Colonic mucosa (tissue), 4 donors: ENCODE measurements around the gene SNAP23. TPM values are rescaled to one million over a fixed set of nuclear protein-coding genes. Genes with fewer than 3 reads are reported as not detected.

ENCODE experiments used
- DNase-seq: peaks from one replicate; pipeline ENCODE4 v3.0.0-alpha.2; 2020
- H3K27ac ChIP-seq: fragments of 200-600 bp; one replicate; pipeline ENCODE4 v1.8.0; 2021
- H3K27me3 ChIP-seq: fragments of 200-600 bp; one replicate; pipeline ENCODE4 v1.8.0; 2021
- H3K36me3 ChIP-seq: fragments of 200-600 bp; one replicate; pipeline ENCODE4 v1.8.0; 2021
- H3K4me1 ChIP-seq: fragments of 200-600 bp; one replicate; pipeline ENCODE4 v1.8.0; 2021; ENCODE audit warnings: mild to moderate bottlenecking
- H3K4me3 ChIP-seq: fragments of 200-600 bp; one replicate; pipeline ENCODE4 v1.8.0; 2021
- H3K9ac ChIP-seq, 2 donors: one replicate each; pipeline ENCODE4 v1.7.0; 2013; ENCODE audit warnings: control low read depth in 2 of 2, low read depth in 2 of 2, low read length in 2 of 2
- H3K9me3 ChIP-seq: fragments of 200-600 bp; one replicate; pipeline ENCODE4 v1.8.0; 2021
- CTCF ChIP-seq: fragments of 200-600 bp; IDR thresholded peaks from one replicate; pipeline ENCODE4 v1.8.0; 2022; ENCODE audit warnings: antibody characterized with exemption, mild to moderate bottlenecking
- intact Hi-C: fragments of 100-400 bp; cut with DNase I; formaldehyde crosslinking; loops from one replicate; pipeline ENCODE4 v1.14.1; 2022
- total RNA-seq, 2 donors: library from RNA; stranded (reverse); fragmentation: NEBNext Ultra II Directional in 1 of 2; extraction: Animal tissue kit (Norgen Biotek cat#: 25700) in 1 of 2; gene quantifications; one replicate each; pipeline ENCODE4 v1.2.1, GENCODE V29; 2021
- donor health status: healthy.
- donor health status: DM: no; HTN: no; CAD: no.
- donor health status: DM: no; HTN: no; CAD: no.

The SNAP23 gene
- total RNA-seq, 2 donors from 2014 or later, result 60.9 to 65.2 TPM

GRCh38 chr15:42465520-42466259, 29.7 kb upstream of the SNAP23 start:
- H3K4me3 ChIP-seq, result no peak overlapping the region
- intact Hi-C loops, result no loop called here
- no peak for TF ChIP-seq CTCF
- H3K36me3 ChIP-seq, result no peaks in the 10 kb centered on the region
- no peaks in the 10 kb centered on the region for H3K9me3 ChIP-seq
- no peak overlapping the region for H3K9ac ChIP-seq
- H3K4me1 ChIP-seq, result no peaks in the 10 kb centered on the region
- H3K27ac ChIP-seq, result no peak overlapping the region
- DNase-seq, result no peak
- H3K27me3 ChIP-seq, result no peaks in the 10 kb centered on the region

- DNase-seq, result no peak
- no peak for TF ChIP-seq CTCF
- no peaks in the 10 kb centered on the region for H3K9me3 ChIP-seq
- H3K36me3 ChIP-seq, result no peaks in the 10 kb centered on the region
- H3K4me1 ChIP-seq, result no peaks in the 10 kb centered on the region
- no peak overlapping the region for H3K9ac ChIP-seq
- no peaks in the 10 kb centered on the region for H3K27me3 ChIP-seq
- H3K27ac ChIP-seq, result no peak overlapping the region
- H3K4me3 ChIP-seq, result no peak overlapping the region
- intact Hi-C loops, result no loop called here
Observed at GRCh38 chr15:42471002-42471401, 24.4 kb upstream of the SNAP23 start.

- no peak overlapping the region for H3K27ac ChIP-seq
- intact Hi-C loops, result no loop called here
Observed at GRCh38 chr15:42474827-42475226, 20.6 kb upstream of the SNAP23 start.

GRCh38 chr15:42482701-42483100, 12.7 kb upstream of the SNAP23 start:
- H3K27ac ChIP-seq, result no peak overlapping the region
- H3K4me3 ChIP-seq, result no peak overlapping the region
- no peak for DNase-seq
- H3K9me3 ChIP-seq, result no peaks in the 10 kb centered on the region
- TF ChIP-seq CTCF, result no peak
- no peaks in the 10 kb centered on the region for H3K27me3 ChIP-seq
- no peaks in the 10 kb centered on the region for H3K36me3 ChIP-seq
- no peaks in the 10 kb centered on the region for H3K4me1 ChIP-seq
- intact Hi-C loops, result no loop called here
- no peak overlapping the region for H3K9ac ChIP-seq

More at GRCh38 chr15:42474827-42475226, 20.6 kb upstream of the SNAP23 start:
- no peak overlapping the region for H3K9ac ChIP-seq
- no peak for TF ChIP-seq CTCF
- no peak overlapping the region for H3K4me3 ChIP-seq
- no peaks in the 10 kb centered on the region for H3K9me3 ChIP-seq
- H3K36me3 ChIP-seq, result no peaks in the 10 kb centered on the region
- no peak for DNase-seq
- no peaks in the 10 kb centered on the region for H3K27me3 ChIP-seq
- no peaks in the 10 kb centered on the region for H3K4me1 ChIP-seq

GRCh38 chr15:42483677-42484076, 11.8 kb upstream of the SNAP23 start:
- Histone ChIP-seq H3K9ac (no peak overlapping the region), H3K36me3 (no peaks in the 10 kb centered on the region), H3K9me3 (no peaks in the 10 kb centered on the region), H3K27ac (no peak overlapping the region), H3K4me1 (no peaks in the 10 kb centered on the region), H3K4me3 (no peak overlapping the region), H3K27me3 (no peaks in the 10 kb centered on the region)
- TF ChIP-seq CTCF, result no peak
- DNase-seq, result no peak
- intact Hi-C loops, result no loop called here
